Endothelial cell of umbilical vein (primary cell): ENCODE measurements around the gene LIN7C. TPM values are rescaled to one million over a fixed set of nuclear protein-coding genes. Genes with fewer than 3 reads are reported as not detected.

Experiments used
- Bru-seq: library from RNA; stranded (reverse); fragments of 400-500 nt; gene quantifications from one replicate; lab custom pipeline; 2021; lab: Mats Ljungman, UMichigan
- BruChase-seq, 2 experiments: library from RNA; stranded (reverse); fragments of 400-500 nt; gene quantifications; one replicate each; lab custom pipeline; 2021; lab: Mats Ljungman, UMichigan
- BruUV-seq: library from RNA; stranded (reverse); fragments of 400-500 nt; replicated peaks from 2 replicates; lab custom pipeline; 2021; lab: Mats Ljungman, UMichigan
- CTCF ChIA-PET: fragments of 300-600, 350-600 bp; sonication (Branson Sonifier 250); formaldehyde crosslinking; loops from one replicate; lab custom pipeline; 2021; ENCODE audit warnings: antibody characterized with exemption, inconsistent platforms; lab: Charles Lee
- POLR2A ChIA-PET: fragments of 300-600, 350-600 bp; sonication (Branson Sonifier 250); formaldehyde crosslinking; loops from one replicate; lab custom pipeline; 2021; ENCODE audit warnings: antibody characterized with exemption, inconsistent platforms; lab: Charles Lee
- DNase-seq: peaks from one replicate; pipeline ENCODE4 v3.0.0-alpha.2; 2011; ENCODE audit warnings: low read depth, low spot score
- FAIRE-seq: peaks from 2 replicates; lab custom pipeline; 2011; peaks lifted over from hg19 to GRCh38; lab: Jason Lieb, UNC
- H2AFZ ChIP-seq: 2 replicates; pipeline ENCODE4 v1.6.0; 2012; ENCODE audit warnings: low read depth, low read length, control low read depth, inconsistent platforms
- H3K27ac ChIP-seq: 2 replicates; pipeline ENCODE4 v1.5.1; 2011; ENCODE audit warnings: low read depth, mild to moderate bottlenecking, control low read depth, low read length, moderate library complexity; ENCODE audit not compliant: insufficient read depth
- H3K27me3 ChIP-seq, 2 experiments: 2 replicates each; pipeline versions ENCODE4 v1.6.0 to v1.6.1; 2011; ENCODE audit warnings: low read length in 2 of 2, mixed read lengths in 1 of 2; ENCODE audit not compliant: control insufficient read depth in 2 of 2, insufficient read depth in 2 of 2
- H3K36me3 ChIP-seq, 2 experiments: 2 replicates in 1 of 2; 3 replicates in 1 of 2; pipeline ENCODE4 v1.5.1; 2011; ENCODE audit warnings: low read length in 2 of 2, mild to moderate bottlenecking in 1 of 2, moderate library complexity in 1 of 2; ENCODE audit not compliant: control insufficient read depth in 2 of 2, insufficient read depth in 2 of 2; ENCODE audit errors: extremely low read depth in 1 of 2
- H3K4me1 ChIP-seq: 3 replicates; pipeline ENCODE4 v1.5.1; 2011; ENCODE audit warnings: mild to moderate bottlenecking, low read length; ENCODE audit not compliant: control insufficient read depth, insufficient read depth; ENCODE audit errors: extremely low read depth
- H3K4me2 ChIP-seq: 2 replicates; pipeline ENCODE4 v1.6.1; 2011; ENCODE audit warnings: low read length, control low read depth, mixed read lengths; ENCODE audit not compliant: insufficient read depth
- H3K4me3 ChIP-seq, 3 experiments: fragments of 200-600 bp in 1 of 3; sonication (generic), shearing (Covaris generic) in 1 of 3; replicated peaks in 1 of 3; 2 replicates each; pipeline ENCODE4 v1.5.1; 2011 to 2016; ENCODE audit warnings: control low read depth in 3 of 3, low read length in 3 of 3, mild to moderate bottlenecking in 2 of 3, inconsistent platforms in 1 of 3, low read depth in 1 of 3, moderate library complexity in 1 of 3; ENCODE audit not compliant: insufficient read depth in 1 of 3
- H3K79me2 ChIP-seq: 2 replicates; pipeline ENCODE4 v1.6.0; 2012; ENCODE audit warnings: low read length, inconsistent platforms; ENCODE audit not compliant: control insufficient read depth, insufficient read depth
- H3K9ac ChIP-seq: replicated peaks from 2 replicates; pipeline ENCODE3; 2011; ENCODE audit warnings: low read length, control low read depth; ENCODE audit not compliant: insufficient read depth; ENCODE audit errors: extremely low read depth
- H3K9me1 ChIP-seq: replicated peaks from 3 replicates; pipeline ENCODE4 v1.6.0; 2011; ENCODE audit warnings: mild to moderate bottlenecking, low read length; ENCODE audit not compliant: control insufficient read depth, insufficient read depth; ENCODE audit errors: extremely low read depth
- H3K9me3 ChIP-seq: replicated peaks from 2 replicates; pipeline ENCODE4 v1.5.1; 2012; ENCODE audit warnings: low read length, inconsistent platforms; ENCODE audit not compliant: control insufficient read depth, insufficient read depth
- H4K20me1 ChIP-seq: replicated peaks from 2 replicates; pipeline ENCODE3; 2011; ENCODE audit warnings: mild to moderate bottlenecking, low read length; ENCODE audit not compliant: control insufficient read depth, insufficient read depth; ENCODE audit errors: extremely low read depth
- FOS ChIP-seq: IDR thresholded peaks from 2 replicates; pipeline ENCODE4 v1.6.1; 2011; ENCODE audit warnings: mild to moderate bottlenecking, low read length, moderate library complexity, borderline replicate concordance; ENCODE audit not compliant: insufficient read depth
- GATA2 ChIP-seq: IDR thresholded peaks from 2 replicates; pipeline ENCODE4 v1.7.0; 2011; ENCODE audit warnings: low read depth, mild to moderate bottlenecking, moderate library complexity, mixed read lengths, low read length; ENCODE audit not compliant: insufficient read length, insufficient read depth
- JUN ChIP-seq: IDR thresholded peaks from 2 replicates; pipeline ENCODE4 v1.6.1; 2011; ENCODE audit warnings: borderline replicate concordance, low read depth; ENCODE audit not compliant: insufficient read length, insufficient read depth
- MYC ChIP-seq: IDR thresholded peaks from one replicate; pipeline ENCODE4 v1.6.1; 2011; ENCODE audit warnings: mild to moderate bottlenecking, low read depth, low read length
- POLR2A ChIP-seq: IDR thresholded peaks from 2 replicates; pipeline ENCODE4 v1.6.1; 2012; ENCODE audit warnings: low read depth, mild to moderate bottlenecking, control low read depth, low read length
- POLR2AphosphoS5 ChIP-seq: IDR thresholded peaks from 2 replicates; pipeline ENCODE4 v1.6.1; 2012; ENCODE audit warnings: low read depth, mild to moderate bottlenecking, control low read depth, low read length, moderate library complexity; ENCODE audit not compliant: insufficient read depth
- dilution Hi-C: fragments of 300-500 bp; cut with MboI; formaldehyde crosslinking; loops from one replicate; pipeline ENCODE4 v1.15.0; 2019; ENCODE audit warnings: low sequenced_read_pairs; ENCODE audit not compliant: extremely low pct_ligation_motif_present
- intact Hi-C: fragments of 100-400 bp; cut with micrococcal nuclease; formaldehyde crosslinking; loops from one replicate; pipeline ENCODE4 v1.10.0; 2022
- long read RNA-seq: library from polyadenylated mRNA; stranded (forward); transcript quantifications from one replicate; pipeline ENCODE4 v2.0.0, GENCODE V29; 2021
- polyA minus RNA-seq, 3 experiments: library from RNA; depleted of rRNA, polyadenylated mRNA; stranded (reverse); fragments of >200 nt; gene quantifications; 1 replicate in 1 of 3; 2 replicates in 2 of 3; pipeline ENCODE4 v1.2.3, GENCODE V29; 2011
- polyA plus RNA-seq, 4 experiments: library from polyadenylated mRNA; depleted of rRNA in 3 of 4; stranded (reverse) in 3 of 4; unstranded in 1 of 4; fragments of >200 nt; gene quantifications; 2 replicates each; pipeline versions ENCODE4 v1.2.1 to v1.2.3, GENCODE V29; 2011 to 2012; ENCODE audit warnings: missing spikeins in 1 of 4
- total RNA-seq: library from RNA; stranded (reverse); gene quantifications from 2 replicates; pipeline ENCODE4 v1.2.3, GENCODE V29; 2021

The LIN7C gene, protein sequence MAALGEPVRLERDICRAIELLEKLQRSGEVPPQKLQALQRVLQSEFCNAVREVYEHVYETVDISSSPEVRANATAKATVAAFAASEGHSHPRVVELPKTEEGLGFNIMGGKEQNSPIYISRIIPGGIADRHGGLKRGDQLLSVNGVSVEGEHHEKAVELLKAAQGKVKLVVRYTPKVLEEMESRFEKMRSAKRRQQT
- total RNA-seq = 23.6 and 24.9 TPM in 2 replicates
- 6.0 and 7.1 TPM in 2 replicates for polyA plus RNA-seq
- polyA plus RNA-seq (2011; cell fraction: cytosol; rRNA removed) = 6.5 and 7.3 TPM in 2 replicates
- 5.1 and 7.6 TPM in 2 replicates for polyA plus RNA-seq (2011; cell fraction: nucleus; rRNA removed)
- 5.7 and 8.9 TPM in 2 replicates for polyA plus RNA-seq (2012)
- 6.1 and 7.5 TPM in 2 replicates for polyA minus RNA-seq
- polyA minus RNA-seq (2011; cell fraction: cytosol; rRNA and poly(A)+ RNA removed) = 29.0 TPM
- polyA minus RNA-seq (2011; cell fraction: nucleus; rRNA and poly(A)+ RNA removed) = 7.5 and 12.4 TPM in 2 replicates
- Bru-seq, nascent RNA = percentile 88 among the genes with signal in this experiment
- BruChase-seq, experiment 1, labeled RNA remaining after a 6-hour chase = percentile 98 among the genes with signal in this experiment
- BruChase-seq, experiment 2, labeled RNA remaining after a 2-hour chase = percentile 97 among the genes with signal in this experiment
- long read RNA-seq, full-length matches to known transcripts = 116 of 129 reads
- long read RNA-seq, partial matches to known transcripts = 6 of 129 reads
- long read RNA-seq, other reads (novel, unspliced or antisense) = 7 of 129 reads

DNA sequence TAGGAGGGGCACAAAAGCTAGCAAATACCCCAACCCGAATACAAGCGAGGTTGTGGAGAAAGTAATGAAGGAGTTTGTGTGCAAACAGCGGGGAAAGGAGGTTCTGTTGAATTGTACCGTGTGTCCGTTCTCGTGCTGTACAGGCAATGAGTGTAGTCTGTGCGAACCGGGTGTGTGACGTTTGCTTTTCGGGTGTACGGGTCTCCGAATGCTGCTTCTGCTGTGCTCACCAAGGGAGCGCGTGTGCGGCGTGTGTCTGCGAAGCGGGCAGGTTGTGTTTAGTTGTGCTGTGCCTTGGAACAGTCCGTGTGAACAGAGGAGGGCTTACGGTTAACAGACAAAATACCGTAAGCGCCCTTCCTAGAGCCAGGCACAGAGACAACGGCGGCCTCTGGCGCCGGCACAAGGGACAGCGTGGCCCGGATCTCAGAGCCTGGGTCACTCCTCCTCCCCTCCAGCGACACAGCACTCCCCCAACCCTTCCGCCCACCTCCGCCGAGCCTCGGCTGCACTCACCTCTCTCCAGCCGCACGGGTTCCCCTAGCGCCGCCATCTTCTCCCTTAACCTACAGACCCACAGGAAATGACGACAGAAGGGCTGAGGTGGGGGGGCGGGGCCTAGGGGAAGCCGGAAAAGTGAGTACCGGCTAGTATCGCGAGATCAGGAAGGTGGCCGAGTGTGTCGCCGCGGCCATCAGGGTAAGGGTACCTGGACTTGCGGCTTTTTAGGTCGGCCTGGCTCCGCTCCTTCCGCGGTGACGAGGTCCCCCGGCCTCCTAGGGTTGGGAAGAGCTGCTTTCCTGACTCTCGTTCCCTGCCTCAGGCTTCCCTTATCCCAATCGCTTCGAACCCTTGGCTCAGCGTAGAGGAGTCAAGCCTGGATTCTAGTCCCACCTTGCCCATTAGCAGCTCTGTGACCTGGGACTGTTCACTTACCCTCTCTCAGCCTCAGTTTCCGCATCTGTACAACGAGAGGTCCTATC lies at the start of gene LIN7C:
LIN7C (minus strand) TSS at position 570 of the 983 bp plus-strand sequence; CDS start at position 553, 17 bp downstream.
- Histone ChIP-seq H3K4me1 (peaks cover 11% of the 10 kb centered on the region), H2AFZ (peak within 1 kb of the TSS; percentile 90), H3K79me2 (peaks cover 37% of the 10 kb centered on the region), H3K27me3 (no peaks in the 10 kb centered on the region), H3K4me2 (peak within 1 kb of the TSS; percentile 68), H3K36me3 (no peaks in the 10 kb centered on the region), H3K9me1 (no peaks in the 10 kb centered on the region), H3K27ac (peak within 1 kb of the TSS; percentile 77), H3K4me3 (peak within 1 kb of the TSS; percentile 44 to 92 (median 79)), H3K9ac (peak within 1 kb of the TSS; percentile 91), H3K9me3 (no peaks in the 10 kb centered on the region), H4K20me1 (no peaks in the 10 kb centered on the region)
- BruUV-seq = TSS peak; percentile 50
- peak; percentile 96 for DNase-seq
- POLR2A ChIA-PET = no interaction called here
- dilution Hi-C loops (no loop called here), intact Hi-C loops (loop anchor here (1.0 kb wide), 1 partner anchor 9 kb away; no protein-coding TSS in a partner anchor)
- CTCF ChIA-PET = interaction anchor here (0.7 to 1.4 kb wide), 2 partner anchors 10 to 322 kb away, joined by 3 read pairs; no protein-coding TSS in a partner anchor
- FAIRE-seq = peak; percentile 89
- TF ChIP-seq MYC (no peak), GATA2 (no peak), POLR2AphosphoS5 (peak; percentile 96), JUN (no peak), FOS (no peak), POLR2A (peak; percentile 92)
